Measurements from ENCODE around the gene LRRC40.

LRRC40 gene

DNA sequence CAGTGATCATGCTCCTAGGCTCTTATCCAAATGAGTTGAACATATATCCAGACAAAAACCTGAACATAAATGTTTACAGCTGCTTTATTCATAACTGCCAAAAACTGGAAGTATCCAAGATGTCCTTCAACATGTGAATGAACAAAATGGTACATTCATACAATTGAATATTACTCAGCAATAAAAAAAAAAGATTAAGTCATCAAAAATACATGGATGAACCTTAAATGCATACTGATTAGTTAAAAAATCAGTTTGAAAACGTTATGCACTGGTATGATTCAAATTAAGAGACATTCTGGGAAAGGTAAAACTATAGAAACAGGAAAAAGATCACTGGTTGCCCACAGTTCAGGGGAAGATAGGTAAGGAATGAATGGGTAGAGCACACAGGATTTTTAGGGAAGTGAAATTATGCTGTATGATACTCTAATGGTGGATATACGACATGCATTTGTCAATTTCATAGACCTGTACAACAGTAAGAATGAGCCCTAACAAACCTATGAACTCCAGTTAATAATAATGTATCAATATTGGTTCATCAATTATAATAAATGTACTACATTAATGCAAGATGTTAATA, 3.1 kb downstream of the LRRC40 start:
- peaks cover 0 to 5% of the 10 kb centered on the region in 2 experiments; a peak in 1 of 3 replicates for H3K36me3 ChIP-seq (ENCODE audit: control insufficient read depth in 2 of 2, insufficient read depth in 1 of 2, low read length in 2 of 2)
- no peaks in the 10 kb centered on the region for H3K4me1 ChIP-seq (ENCODE audit: control insufficient read depth, insufficient read depth, low read length)
- H3K9me3 ChIP-seq (ENCODE audit: control insufficient read depth, insufficient read depth, low read depth, low read length): no peaks in the 10 kb centered on the region
- H3K27ac ChIP-seq (ENCODE audit: extremely low read depth, low read depth, low read length): no peak overlapping the region
- H3K4me3 ChIP-seq (ENCODE audit: low read depth, low read length): no peak overlapping the region
- CTCF ChIA-PET: no interaction called here
- POLR2A ChIA-PET: interaction anchor here (0.6 to 1.4 kb wide), 2 partner anchors 152 to 635 kb away, joined by 3 read pairs; partner anchors contain the start of genes ANKRD13C and LRRC7
- no peak for TF ChIP-seq ZNF221 (tag by site-specific recombination; IDR thresholded peaks at IDR 0.05; ENCODE audit: borderline replicate concordance)
- TF ChIP-seq, protein P1, sequence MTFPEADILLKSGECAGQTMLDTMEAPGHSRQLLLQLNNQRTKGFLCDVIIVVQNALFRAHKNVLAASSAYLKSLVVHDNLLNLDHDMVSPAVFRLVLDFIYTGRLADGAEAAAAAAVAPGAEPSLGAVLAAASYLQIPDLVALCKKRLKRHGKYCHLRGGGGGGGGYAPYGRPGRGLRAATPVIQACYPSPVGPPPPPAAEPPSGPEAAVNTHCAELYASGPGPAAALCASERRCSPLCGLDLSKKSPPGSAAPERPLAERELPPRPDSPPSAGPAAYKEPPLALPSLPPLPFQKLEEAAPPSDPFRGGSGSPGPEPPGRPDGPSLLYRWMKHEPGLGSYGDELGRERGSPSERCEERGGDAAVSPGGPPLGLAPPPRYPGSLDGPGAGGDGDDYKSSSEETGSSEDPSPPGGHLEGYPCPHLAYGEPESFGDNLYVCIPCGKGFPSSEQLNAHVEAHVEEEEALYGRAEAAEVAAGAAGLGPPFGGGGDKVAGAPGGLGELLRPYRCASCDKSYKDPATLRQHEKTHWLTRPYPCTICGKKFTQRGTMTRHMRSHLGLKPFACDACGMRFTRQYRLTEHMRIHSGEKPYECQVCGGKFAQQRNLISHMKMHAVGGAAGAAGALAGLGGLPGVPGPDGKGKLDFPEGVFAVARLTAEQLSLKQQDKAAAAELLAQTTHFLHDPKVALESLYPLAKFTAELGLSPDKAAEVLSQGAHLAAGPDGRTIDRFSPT (tag by site-specific recombination; IDR thresholded peaks at IDR 0.05): no peak
- TF ChIP-seq, protein P2, sequence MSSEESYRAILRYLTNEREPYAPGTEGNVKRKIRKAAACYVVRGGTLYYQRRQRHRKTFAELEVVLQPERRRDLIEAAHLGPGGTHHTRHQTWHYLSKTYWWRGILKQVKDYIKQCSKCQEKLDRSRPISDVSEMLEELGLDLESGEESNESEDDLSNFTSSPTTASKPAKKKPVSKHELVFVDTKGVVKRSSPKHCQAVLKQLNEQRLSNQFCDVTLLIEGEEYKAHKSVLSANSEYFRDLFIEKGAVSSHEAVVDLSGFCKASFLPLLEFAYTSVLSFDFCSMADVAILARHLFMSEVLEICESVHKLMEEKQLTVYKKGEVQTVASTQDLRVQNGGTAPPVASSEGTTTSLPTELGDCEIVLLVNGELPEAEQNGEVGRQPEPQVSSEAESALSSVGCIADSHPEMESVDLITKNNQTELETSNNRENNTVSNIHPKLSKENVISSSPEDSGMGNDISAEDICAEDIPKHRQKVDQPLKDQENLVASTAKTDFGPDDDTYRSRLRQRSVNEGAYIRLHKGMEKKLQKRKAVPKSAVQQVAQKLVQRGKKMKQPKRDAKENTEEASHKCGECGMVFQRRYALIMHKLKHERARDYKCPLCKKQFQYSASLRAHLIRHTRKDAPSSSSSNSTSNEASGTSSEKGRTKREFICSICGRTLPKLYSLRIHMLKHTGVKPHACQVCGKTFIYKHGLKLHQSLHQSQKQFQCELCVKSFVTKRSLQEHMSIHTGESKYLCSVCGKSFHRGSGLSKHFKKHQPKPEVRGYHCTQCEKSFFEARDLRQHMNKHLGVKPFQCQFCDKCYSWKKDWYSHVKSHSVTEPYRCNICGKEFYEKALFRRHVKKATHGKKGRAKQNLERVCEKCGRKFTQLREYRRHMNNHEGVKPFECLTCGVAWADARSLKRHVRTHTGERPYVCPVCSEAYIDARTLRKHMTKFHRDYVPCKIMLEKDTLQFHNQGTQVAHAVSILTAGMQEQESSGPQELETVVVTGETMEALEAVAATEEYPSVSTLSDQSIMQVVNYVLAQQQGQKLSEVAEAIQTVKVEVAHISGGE (tag by site-specific recombination; conservative IDR thresholded peaks at IDR 0.05; ENCODE audit: low read depth): no peak
- TF ChIP-seq ZNF292 (tag by site-specific recombination; IDR thresholded peaks at IDR 0.05; ENCODE audit: borderline replicate concordance, low read depth): no peak
- no peak for TF ChIP-seq ZNF624 (tag by site-specific recombination; IDR thresholded peaks at IDR 0.05)
- TF ChIP-seq MYNN (tag by site-specific recombination; IDR thresholded peaks at IDR 0.05; ENCODE audit: borderline replicate concordance): no peak
- TF ChIP-seq ZNF510 (tag by site-specific recombination; IDR thresholded peaks at IDR 0.05; ENCODE audit: insufficient replicate concordance): no peak
- no peak for TF ChIP-seq ZNF239 (tag by site-specific recombination; IDR thresholded peaks at IDR 0.05)
- TF ChIP-seq, protein P3, sequence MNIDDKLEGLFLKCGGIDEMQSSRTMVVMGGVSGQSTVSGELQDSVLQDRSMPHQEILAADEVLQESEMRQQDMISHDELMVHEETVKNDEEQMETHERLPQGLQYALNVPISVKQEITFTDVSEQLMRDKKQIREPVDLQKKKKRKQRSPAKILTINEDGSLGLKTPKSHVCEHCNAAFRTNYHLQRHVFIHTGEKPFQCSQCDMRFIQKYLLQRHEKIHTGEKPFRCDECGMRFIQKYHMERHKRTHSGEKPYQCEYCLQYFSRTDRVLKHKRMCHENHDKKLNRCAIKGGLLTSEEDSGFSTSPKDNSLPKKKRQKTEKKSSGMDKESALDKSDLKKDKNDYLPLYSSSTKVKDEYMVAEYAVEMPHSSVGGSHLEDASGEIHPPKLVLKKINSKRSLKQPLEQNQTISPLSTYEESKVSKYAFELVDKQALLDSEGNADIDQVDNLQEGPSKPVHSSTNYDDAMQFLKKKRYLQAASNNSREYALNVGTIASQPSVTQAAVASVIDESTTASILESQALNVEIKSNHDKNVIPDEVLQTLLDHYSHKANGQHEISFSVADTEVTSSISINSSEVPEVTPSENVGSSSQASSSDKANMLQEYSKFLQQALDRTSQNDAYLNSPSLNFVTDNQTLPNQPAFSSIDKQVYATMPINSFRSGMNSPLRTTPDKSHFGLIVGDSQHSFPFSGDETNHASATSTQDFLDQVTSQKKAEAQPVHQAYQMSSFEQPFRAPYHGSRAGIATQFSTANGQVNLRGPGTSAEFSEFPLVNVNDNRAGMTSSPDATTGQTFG (tag by site-specific recombination; IDR thresholded peaks at IDR 0.05; ENCODE audit: borderline replicate concordance): no peak
- TF ChIP-seq HOXD13 (CRISPR knock-in tag; IDR thresholded peaks at IDR 0.05; ENCODE audit: borderline replicate concordance): no peak
- TF ChIP-seq ZNF155 (tag by site-specific recombination; IDR thresholded peaks at IDR 0.05): no peak
- TF ChIP-seq, protein P4, sequence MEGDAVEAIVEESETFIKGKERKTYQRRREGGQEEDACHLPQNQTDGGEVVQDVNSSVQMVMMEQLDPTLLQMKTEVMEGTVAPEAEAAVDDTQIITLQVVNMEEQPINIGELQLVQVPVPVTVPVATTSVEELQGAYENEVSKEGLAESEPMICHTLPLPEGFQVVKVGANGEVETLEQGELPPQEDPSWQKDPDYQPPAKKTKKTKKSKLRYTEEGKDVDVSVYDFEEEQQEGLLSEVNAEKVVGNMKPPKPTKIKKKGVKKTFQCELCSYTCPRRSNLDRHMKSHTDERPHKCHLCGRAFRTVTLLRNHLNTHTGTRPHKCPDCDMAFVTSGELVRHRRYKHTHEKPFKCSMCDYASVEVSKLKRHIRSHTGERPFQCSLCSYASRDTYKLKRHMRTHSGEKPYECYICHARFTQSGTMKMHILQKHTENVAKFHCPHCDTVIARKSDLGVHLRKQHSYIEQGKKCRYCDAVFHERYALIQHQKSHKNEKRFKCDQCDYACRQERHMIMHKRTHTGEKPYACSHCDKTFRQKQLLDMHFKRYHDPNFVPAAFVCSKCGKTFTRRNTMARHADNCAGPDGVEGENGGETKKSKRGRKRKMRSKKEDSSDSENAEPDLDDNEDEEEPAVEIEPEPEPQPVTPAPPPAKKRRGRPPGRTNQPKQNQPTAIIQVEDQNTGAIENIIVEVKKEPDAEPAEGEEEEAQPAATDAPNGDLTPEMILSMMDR (tag by site-specific recombination; IDR thresholded peaks at IDR 0.05): no peak
- TF ChIP-seq, protein P5, sequence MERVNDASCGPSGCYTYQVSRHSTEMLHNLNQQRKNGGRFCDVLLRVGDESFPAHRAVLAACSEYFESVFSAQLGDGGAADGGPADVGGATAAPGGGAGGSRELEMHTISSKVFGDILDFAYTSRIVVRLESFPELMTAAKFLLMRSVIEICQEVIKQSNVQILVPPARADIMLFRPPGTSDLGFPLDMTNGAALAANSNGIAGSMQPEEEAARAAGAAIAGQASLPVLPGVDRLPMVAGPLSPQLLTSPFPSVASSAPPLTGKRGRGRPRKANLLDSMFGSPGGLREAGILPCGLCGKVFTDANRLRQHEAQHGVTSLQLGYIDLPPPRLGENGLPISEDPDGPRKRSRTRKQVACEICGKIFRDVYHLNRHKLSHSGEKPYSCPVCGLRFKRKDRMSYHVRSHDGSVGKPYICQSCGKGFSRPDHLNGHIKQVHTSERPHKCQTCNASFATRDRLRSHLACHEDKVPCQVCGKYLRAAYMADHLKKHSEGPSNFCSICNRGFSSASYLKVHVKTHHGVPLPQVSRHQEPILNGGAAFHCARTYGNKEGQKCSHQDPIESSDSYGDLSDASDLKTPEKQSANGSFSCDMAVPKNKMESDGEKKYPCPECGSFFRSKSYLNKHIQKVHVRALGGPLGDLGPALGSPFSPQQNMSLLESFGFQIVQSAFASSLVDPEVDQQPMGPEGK (tag by site-specific recombination; IDR thresholded peaks at IDR 0.05): no peak
- no peak for TF ChIP-seq ZNF529 (tag by site-specific recombination; IDR thresholded peaks at IDR 0.05; ENCODE audit: insufficient replicate concordance)
- TF ChIP-seq ZNF138 (tag by site-specific recombination; IDR thresholded peaks at IDR 0.05; ENCODE audit: borderline replicate concordance): no peak

All from HEK293 (cell line).